HL-60/S4 treated with phorbol 12-myristate 13-acetate at 8.2 ng/mL for 4 days and 3 days (cell line): Measurements from ENCODE around the gene ATP2B3.

ENCODE experiments used
- in situ Hi-C: fragments of 300-500 bp; cut with MboI; formaldehyde crosslinking; loops from 2 replicates; pipeline ENCODE4 v1.15.0; 2022; ENCODE audit warnings: low sequenced_read_pairs

ATP2B3 gene

DNA sequence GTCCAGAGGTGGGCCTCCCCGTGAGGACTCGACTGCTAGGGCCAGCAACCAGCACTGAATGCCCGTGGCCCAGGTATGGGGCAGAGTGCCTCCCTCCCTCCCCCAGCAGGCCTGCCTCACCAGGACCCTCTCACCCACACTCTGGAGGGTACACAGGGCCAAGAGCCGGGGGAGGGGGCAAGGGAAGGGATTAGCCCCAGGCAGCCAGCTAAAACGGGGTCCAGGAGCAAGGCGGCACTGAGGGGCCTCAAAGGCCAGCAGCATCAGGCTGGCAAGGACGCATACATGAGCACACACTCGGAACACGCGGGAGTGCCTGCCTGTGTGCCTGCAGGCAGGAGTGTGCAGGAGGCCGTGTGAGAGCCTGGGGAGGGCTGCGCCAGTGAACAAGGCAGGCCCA, 111.2 kb downstream of the ATP2B3 start:
- in situ Hi-C loops, result no loop called here

DNA sequence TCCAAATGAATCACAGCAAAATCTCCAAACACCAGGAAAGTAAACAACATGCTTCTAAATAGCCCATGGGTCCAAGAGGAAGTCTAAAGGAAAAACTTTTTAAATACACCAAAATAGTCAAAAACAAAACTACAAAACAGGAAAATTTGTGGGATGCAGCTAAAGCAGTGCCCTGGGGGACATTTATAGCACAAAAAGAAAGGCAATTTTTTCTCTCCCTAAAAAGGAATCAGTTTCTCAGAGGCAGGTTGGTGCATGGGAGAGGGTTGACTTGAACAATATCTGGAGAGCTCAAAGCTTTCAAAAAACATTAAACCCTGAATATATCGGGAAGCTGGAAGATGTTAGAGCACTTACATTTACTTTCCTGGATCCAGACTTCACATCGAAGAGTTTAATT, 113.9 kb downstream of the ATP2B3 start:
- in situ Hi-C loops, result no loop called here

DNA sequence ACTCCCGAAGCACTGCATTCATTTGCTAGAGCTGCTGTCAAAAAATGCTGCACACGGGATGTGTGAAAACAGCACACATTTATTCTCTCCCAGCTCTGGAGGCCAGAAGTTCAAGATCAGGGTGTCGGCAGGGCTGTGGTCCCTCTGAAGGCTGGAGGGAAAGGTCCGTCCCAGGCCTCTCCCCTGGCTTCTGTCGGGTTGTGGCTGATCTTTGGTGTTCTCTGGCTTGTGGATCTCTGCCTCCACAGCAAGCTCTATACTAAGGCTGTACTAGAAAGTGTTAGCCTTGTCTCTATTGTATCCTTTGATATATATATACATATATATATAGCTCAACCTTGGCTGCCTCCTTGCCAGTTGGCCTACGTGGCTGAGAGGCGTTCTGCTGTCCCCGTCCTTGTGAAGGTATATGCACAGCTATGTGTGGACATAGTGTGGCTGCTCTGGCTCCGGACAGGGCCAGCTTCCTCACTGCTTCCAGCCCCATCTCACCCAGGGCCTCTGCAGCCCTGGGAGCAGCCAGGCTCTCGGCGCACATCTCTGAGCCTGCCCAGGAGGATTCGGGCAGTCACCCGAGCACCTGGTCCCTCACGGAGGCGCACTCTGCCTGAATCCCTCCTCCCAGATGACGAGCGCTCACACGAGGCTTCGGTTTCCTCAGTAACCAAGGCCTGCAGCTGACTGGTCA, 114.6 kb downstream of the ATP2B3 start:
- in situ Hi-C loops, result no loop called here
